H1 (cell line): ENCODE measurements around the gene TSC22D4. TPM values are rescaled to one million over a fixed set of nuclear protein-coding genes. Genes with fewer than 3 reads are reported as not detected.

Experiments used
- ASH2L ChIP-seq: fragments of 200-600, 300-600 bp; sonication (generic); IDR thresholded peaks from one replicate; pipeline ENCODE4 v1.7.1; 2017; ENCODE audit warnings: low read length
- GABPA ChIP-seq: IDR thresholded peaks from 2 replicates; pipeline ENCODE4 v1.6.1; 2011; ENCODE audit warnings: mild to moderate bottlenecking, low read length, moderate library complexity, borderline replicate concordance; ENCODE audit not compliant: insufficient read depth
- KDM5A ChIP-seq: fragments of 200-600 bp; IDR thresholded peaks from 2 replicates; pipeline ENCODE4 v1.7.1; 2012; ENCODE audit warnings: mild to moderate bottlenecking, low read length, inconsistent platforms, mixed read lengths
- RNF2 ChIP-seq: fragments of 200-900, 300-1000 bp; sonication (generic); IDR thresholded peaks from 2 replicates; pipeline ENCODE4 v1.7.1; 2016; ENCODE audit warnings: borderline replicate concordance, low read depth, mild to moderate bottlenecking, antibody characterized with exemption, low read length; ENCODE audit not compliant: poor library complexity, severe bottlenecking; ENCODE audit errors: missing control alignments
- SAP30 ChIP-seq: fragments of 300-600 bp; sonication (generic); IDR thresholded peaks from 2 replicates; pipeline ENCODE4 v1.7.1; 2012; ENCODE audit warnings: low read length, moderate library complexity, mild to moderate bottlenecking, inconsistent platforms; ENCODE audit not compliant: insufficient read depth, insufficient replicate concordance
- SIX5 ChIP-seq: IDR thresholded peaks from 2 replicates; pipeline ENCODE4 v1.6.1; 2011; ENCODE audit warnings: mild to moderate bottlenecking, low read depth, low read length
- SP1 ChIP-seq: IDR thresholded peaks from 2 replicates; pipeline ENCODE4 v1.6.1; 2011; ENCODE audit warnings: low read depth, low read length
- YY1 ChIP-seq: IDR thresholded peaks from 2 replicates; pipeline ENCODE4 v1.6.1; 2011; ENCODE audit warnings: low read depth, mild to moderate bottlenecking, low read length
- polyA plus RNA-seq, 7 experiments: library from polyadenylated mRNA; depleted of rRNA in 3 of 7; stranded (reverse) in 5 of 7; unstranded in 2 of 7; fragments of >200 nt in 5 of 7; fragments of 200-250 nt in 2 of 7; gene quantifications; 1 replicate in 5 of 7; 2 replicates in 1 of 7; 4 replicates in 1 of 7; pipeline versions ENCODE4 v1.2.1 to v1.2.3, GENCODE V29; 2011 to 2013; ENCODE audit warnings: missing spikeins in 2 of 7, mixed read lengths in 2 of 7
- total RNA-seq: library from RNA; stranded (reverse); fragmentation: NEBNext Ultra II Directional; extraction: Animal tissue kit (Norgen Biotek cat#: 25700); gene quantifications from 2 replicates; pipeline ENCODE4 v1.2.1, GENCODE V29; 2021

The TSC22D4 gene
- total and polyA plus RNA-seq, 2 of the 8 experiments (the other 6 are each of a cell fraction or from before 2014, with no cell fraction given): 13.2 to 20.3 TPM

GRCh38 chr7:100465299-100465698 lies 13.7 kb downstream of the TSC22D4 start (continued):
- TF ChIP-seq ASH2L: no peak
- no peak for TF ChIP-seq SIX5
- no peak for TF ChIP-seq RNF2
- no peak for TF ChIP-seq YY1
- TF ChIP-seq KDM5A: no peak
- no peak for TF ChIP-seq SAP30
- no peak for TF ChIP-seq SP1
- no peak for TF ChIP-seq GABPA
